Pancreas (tissue), 10 donors: ENCODE measurements around the gene P4HA2. TPM values are rescaled to one million over a fixed set of nuclear protein-coding genes. Genes with fewer than 3 reads are reported as not detected.

Experiments
- ATAC-seq, 4 donors: fragments of 200-7000 bp; cut with Tn5 transposase; one replicate each; pipeline versions ENCODE4 v1.8.0 to v1.9.1; 2020; ENCODE audit warnings: mild to moderate bottlenecking in 4 of 4, moderate library complexity in 4 of 4
- DNase-seq, 6 donors: peaks; one replicate each; pipeline ENCODE4 v3.0.0-alpha.2; 2020
- FAIRE-seq: peaks from 2 replicates; lab custom pipeline; 2012; peaks lifted over from hg19 to GRCh38; lab: Jason Lieb, UNC
- H3K27ac ChIP-seq, 4 donors: fragments of 200-600 bp; sonication (generic); 1 replicate in 3 of 4; 2 replicates in 1 of 4; pipeline versions ENCODE4 v1.5.0 to v1.8.0; 2020
- H3K27me3 ChIP-seq, 4 donors: fragments of 200-600 bp; one replicate each; pipeline ENCODE4 v1.8.0; 2021
- H3K36me3 ChIP-seq, 3 donors: fragments of 200-600 bp; sonication (generic) in 1 of 3; one replicate each; pipeline versions ENCODE4 v1.5.0 to v1.8.0; 2020 to 2021
- H3K4me1 ChIP-seq, 3 donors: fragments of 200-600 bp; one replicate each; pipeline ENCODE4 v1.8.0; 2021
- H3K4me3 ChIP-seq, 4 donors: fragments of 200-600 bp; sonication (generic) in 2 of 4; one replicate each; pipeline versions ENCODE4 v1.5.0 to v1.8.0; 2020 to 2021
- H3K9me3 ChIP-seq, 4 donors: fragments of 200-600 bp; one replicate each; pipeline ENCODE4 v1.8.0; 2021
- WGBS, 2 donors: extraction: QIAGEN DNeasy Blood & Tissue Kit; methylation state at CpG; one replicate each; pipeline ENCODE4 v1.1.7; 2013; 5-methylcytosine and 5-hydroxymethylcytosine counted together
- intact Hi-C, 3 donors: fragments of 100-400 bp; cut with DNase I; formaldehyde crosslinking; loops; one replicate each; pipeline versions ENCODE4 v1.11.1 to v1.14.2; 2022
- polyA plus RNA-seq, 2 donors: library from polyadenylated mRNA; stranded (reverse); fragments of 200-250 nt; gene quantifications; one replicate each; pipeline ENCODE4 v1.2.3, GENCODE V29; 2013
- total RNA-seq, 6 donors: library from RNA; stranded (reverse); fragmentation: NEBNext Ultra II Directional in 4 of 6; extraction: Animal tissue kit (Norgen Biotek cat#: 25700) in 4 of 6; gene quantifications; one replicate each; pipeline versions ENCODE4 v1.2.1 to v1.2.4, GENCODE V29; 2021 to 2023
- TF ChIP-seq, protein P1 (sequence below), 4 donors: fragments of 200-600 bp; sonication (generic) in 3 of 4; IDR thresholded peaks; one replicate each; pipeline versions ENCODE4 v1.5.0 to v1.8.0; 2021; ENCODE audit warnings: antibody characterized with exemption in 4 of 4
- donor health status: healthy with polysubstance abuse.
- donor health status: DM: no; HTN: no; CAD: no; lungs with moderate emphysema.
- donor health status: DM: no; HTN: no; CAD: no.
- donor health status: control.
- donor health status: control.
- donor health status: Bipolar disorder and iron deficiency.
- donor health status: DM: yes; HTN: yes; CAD: no.
- donor health status: DM: no; HTN: no; CAD: no.
- donor health status: DM: no; HTN: no; CAD: no.
- donor health status: DM: yes; HTN: yes; CAD: no.

Gene P4HA2
- total and polyA plus RNA-seq, 8 donors = 28.3 to 85.7 (median 56.4) TPM

DNA sequence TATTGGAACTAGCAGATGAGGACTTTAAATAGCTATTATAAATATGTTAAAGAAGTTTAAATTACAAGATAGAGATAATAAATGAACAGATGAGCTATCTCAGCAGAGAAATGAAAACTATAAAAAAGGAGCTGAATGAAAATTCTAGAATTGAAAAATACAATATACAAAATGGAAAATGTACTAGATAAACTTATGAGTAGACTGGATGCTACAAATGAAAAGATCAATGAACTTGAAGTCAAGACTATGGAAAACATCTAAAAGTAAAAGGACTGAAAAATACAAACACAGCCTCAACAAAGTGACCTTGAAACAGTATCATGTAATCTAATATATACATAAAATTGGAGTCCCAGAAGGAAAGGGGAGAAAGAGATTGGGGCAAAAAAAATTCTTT, 19.2 kb upstream of the P4HA2 start:
- intact Hi-C loops = no loop called here
- H3K27me3 ChIP-seq = no peaks in the 10 kb centered on the region
- no peaks in the 10 kb centered on the region for H3K36me3 ChIP-seq
- no peaks in the 10 kb centered on the region for H3K4me1 ChIP-seq
- no peak overlapping the region for H3K27ac ChIP-seq
- FAIRE-seq (no peak), DNase-seq (no peak), ATAC-seq (no peak)
- TF ChIP-seq, protein P1, sequence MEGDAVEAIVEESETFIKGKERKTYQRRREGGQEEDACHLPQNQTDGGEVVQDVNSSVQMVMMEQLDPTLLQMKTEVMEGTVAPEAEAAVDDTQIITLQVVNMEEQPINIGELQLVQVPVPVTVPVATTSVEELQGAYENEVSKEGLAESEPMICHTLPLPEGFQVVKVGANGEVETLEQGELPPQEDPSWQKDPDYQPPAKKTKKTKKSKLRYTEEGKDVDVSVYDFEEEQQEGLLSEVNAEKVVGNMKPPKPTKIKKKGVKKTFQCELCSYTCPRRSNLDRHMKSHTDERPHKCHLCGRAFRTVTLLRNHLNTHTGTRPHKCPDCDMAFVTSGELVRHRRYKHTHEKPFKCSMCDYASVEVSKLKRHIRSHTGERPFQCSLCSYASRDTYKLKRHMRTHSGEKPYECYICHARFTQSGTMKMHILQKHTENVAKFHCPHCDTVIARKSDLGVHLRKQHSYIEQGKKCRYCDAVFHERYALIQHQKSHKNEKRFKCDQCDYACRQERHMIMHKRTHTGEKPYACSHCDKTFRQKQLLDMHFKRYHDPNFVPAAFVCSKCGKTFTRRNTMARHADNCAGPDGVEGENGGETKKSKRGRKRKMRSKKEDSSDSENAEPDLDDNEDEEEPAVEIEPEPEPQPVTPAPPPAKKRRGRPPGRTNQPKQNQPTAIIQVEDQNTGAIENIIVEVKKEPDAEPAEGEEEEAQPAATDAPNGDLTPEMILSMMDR (IDR thresholded peaks at IDR 0.05) = no peak
- H3K9me3 ChIP-seq = no peaks in the 10 kb centered on the region
- no peak overlapping the region for H3K4me3 ChIP-seq

- DNase-seq (no peak), ATAC-seq (no peak), FAIRE-seq (no peak)
- no peak overlapping the region for H3K4me3 ChIP-seq
- TF ChIP-seq, protein P1 (IDR thresholded peaks at IDR 0.05) = no peak
- H3K27me3 ChIP-seq = no peaks in the 10 kb centered on the region
- no peak overlapping the region for H3K27ac ChIP-seq
- WGBS, 2 donors = 29 to 31% methylated on average over 1 of the region's 1 CpG
- intact Hi-C loops = no loop called here
- no peaks in the 10 kb centered on the region for H3K36me3 ChIP-seq
- H3K4me1 ChIP-seq = no peaks in the 10 kb centered on the region
- H3K9me3 ChIP-seq = no peaks in the 10 kb centered on the region
These were observed 17.9 kb upstream of the P4HA2 start for GRCh38 chr5:132245593-132245992.

- H3K36me3 ChIP-seq = no peaks in the 10 kb centered on the region
- DNase-seq = peak in 1 of 6 donors; percentile 11
- TF ChIP-seq, protein P1 (IDR thresholded peaks at IDR 0.05) = no peak
- no peaks in the 10 kb centered on the region for H3K4me1 ChIP-seq
- no peaks in the 10 kb centered on the region for H3K27me3 ChIP-seq
- ATAC-seq = no peak
- no peak for FAIRE-seq
- WGBS, 2 donors = 84 to 86% methylated on average over 3 of the region's 3 CpGs
- H3K4me3 ChIP-seq = no peak overlapping the region
- intact Hi-C loops = no loop called here
- no peaks in the 10 kb centered on the region for H3K9me3 ChIP-seq
- H3K27ac ChIP-seq = no peak overlapping the region
These were observed 15.8 kb upstream of the P4HA2 start for GRCh38 chr5:132243366-132243977.

DNA sequence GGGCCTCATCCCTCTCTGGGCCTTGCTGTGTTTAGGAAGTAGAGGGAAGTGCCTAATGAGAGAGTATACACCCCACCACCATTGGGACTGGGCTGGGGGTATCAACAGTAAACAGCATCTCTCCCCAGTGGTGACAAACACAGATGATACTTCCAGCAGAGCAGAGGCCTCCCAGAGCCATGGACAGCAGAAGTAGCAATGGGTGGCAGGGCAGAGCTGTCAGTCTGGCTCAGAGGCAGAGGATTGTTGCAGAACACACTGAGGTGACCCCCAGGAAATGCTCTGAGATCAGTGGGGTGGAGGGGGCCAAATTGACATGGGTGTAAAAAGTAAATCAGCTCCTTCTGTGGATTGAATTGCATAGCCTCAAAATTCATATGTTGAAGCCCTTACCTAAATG, 12.1 kb upstream of the P4HA2 start:
- DNase-seq (peak in 2 of 6 donors; percentile 4 to 8), FAIRE-seq (no peak), ATAC-seq (no peak)
- intact Hi-C loops = loop anchor here in 1 of 3 donors (10.0 kb wide), 1 partner anchor 45 kb away; no protein-coding TSS in a partner anchor
- no peak overlapping the region for H3K4me3 ChIP-seq
- TF ChIP-seq, protein P1 (IDR thresholded peaks at IDR 0.05) = no peak
- H3K27ac ChIP-seq = no peak overlapping the region
- no peaks in the 10 kb centered on the region for H3K9me3 ChIP-seq
- H3K27me3 ChIP-seq = no peaks in the 10 kb centered on the region
- no peaks in the 10 kb centered on the region for H3K4me1 ChIP-seq
- no peaks in the 10 kb centered on the region for H3K36me3 ChIP-seq

DNA sequence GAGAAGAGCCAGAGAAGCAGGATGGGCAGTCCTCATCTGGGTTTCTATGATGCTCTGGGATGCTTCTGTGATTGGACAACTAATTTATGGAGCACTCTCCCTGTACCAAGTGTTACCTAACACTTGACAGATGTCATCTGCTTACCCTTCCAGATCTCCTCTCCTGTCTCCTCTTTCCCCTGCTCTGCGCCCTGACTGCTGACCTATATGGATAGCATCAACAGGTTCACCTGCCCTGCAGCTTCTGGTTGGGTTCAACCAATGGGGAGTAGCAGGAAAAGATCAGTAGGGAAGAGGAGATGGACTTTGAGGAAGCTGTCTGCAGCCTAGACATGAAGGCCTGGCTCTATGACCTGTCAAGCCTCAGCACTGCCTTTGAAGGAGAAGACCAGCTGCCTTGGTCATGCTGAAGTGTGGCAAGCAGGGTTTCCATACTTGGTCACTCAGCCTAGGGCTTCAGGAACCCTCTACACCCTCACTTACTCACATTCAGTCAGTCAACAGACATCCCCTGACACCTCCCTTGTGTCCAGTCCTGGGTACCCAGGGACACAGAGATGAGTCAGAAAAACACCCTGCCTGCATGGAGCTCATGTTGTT, 11.3 kb upstream of the P4HA2 start:
- H3K27me3 ChIP-seq = no peaks in the 10 kb centered on the region
- no peaks in the 10 kb centered on the region for H3K4me1 ChIP-seq
- intact Hi-C loops = loop anchor here in 1 of 3 donors (10.0 kb wide), 1 partner anchor 46 kb away; no protein-coding TSS in a partner anchor
- no peak overlapping the region for H3K4me3 ChIP-seq
- H3K27ac ChIP-seq = no peak overlapping the region
- TF ChIP-seq, protein P1 (IDR thresholded peaks at IDR 0.05) = no peak
- no peak for FAIRE-seq
- H3K36me3 ChIP-seq = no peaks in the 10 kb centered on the region
- no peaks in the 10 kb centered on the region for H3K9me3 ChIP-seq
- ATAC-seq = no peak
- 62 to 83% methylated on average over 1 of the region's 1 CpG for WGBS, 2 donors
- DNase-seq = peak in 1 of 6 donors; percentile 5
